HG03139 (cell line): ENCODE data around the gene CCDC32.

Source experiments
- ATAC-seq: cut with Tn5 transposase; IDR thresholded peaks from one replicate; pipeline ENCODE4 v1.9.1; 2021; ENCODE audit not compliant: unreplicated experiment

Gene CCDC32

GRCh38 chr15:40513609-40514008 lies 51.2 kb downstream of the CCDC32 start:
- no peak for ATAC-seq

GRCh38 chr15:40512440-40512839 lies 52.4 kb downstream of the CCDC32 start:
- ATAC-seq, result no peak

- no peak for ATAC-seq
These were observed 53.2 kb downstream of the CCDC32 start for GRCh38 chr15:40511472-40512133.

GRCh38 chr15:40511093-40511471 lies 53.8 kb downstream of the CCDC32 start:
- no peak for ATAC-seq

- ATAC-seq, result no peak
These were observed 54.6 kb downstream of the CCDC32 start for GRCh38 chr15:40510201-40510600.

DNA sequence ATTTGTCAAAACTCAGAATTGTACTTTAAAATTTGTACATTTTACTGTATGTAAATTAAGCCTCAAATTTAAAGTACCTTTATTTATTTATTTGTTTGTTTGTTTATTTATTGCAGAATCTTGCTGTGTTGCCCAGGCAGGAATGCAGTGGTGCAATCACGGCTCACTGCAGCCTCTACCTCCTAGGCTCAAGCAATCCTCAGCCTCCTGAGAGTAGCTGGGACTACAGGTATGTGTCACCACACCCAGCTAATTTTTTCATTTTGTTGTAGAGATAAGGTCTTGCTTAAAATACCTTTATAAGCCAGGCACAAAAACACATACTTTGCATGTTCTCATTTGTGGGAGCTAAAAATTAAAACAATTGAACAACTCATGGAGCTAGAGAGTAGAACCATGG lies 56.6 kb downstream of the CCDC32 start:
- no peak for ATAC-seq

DNA sequence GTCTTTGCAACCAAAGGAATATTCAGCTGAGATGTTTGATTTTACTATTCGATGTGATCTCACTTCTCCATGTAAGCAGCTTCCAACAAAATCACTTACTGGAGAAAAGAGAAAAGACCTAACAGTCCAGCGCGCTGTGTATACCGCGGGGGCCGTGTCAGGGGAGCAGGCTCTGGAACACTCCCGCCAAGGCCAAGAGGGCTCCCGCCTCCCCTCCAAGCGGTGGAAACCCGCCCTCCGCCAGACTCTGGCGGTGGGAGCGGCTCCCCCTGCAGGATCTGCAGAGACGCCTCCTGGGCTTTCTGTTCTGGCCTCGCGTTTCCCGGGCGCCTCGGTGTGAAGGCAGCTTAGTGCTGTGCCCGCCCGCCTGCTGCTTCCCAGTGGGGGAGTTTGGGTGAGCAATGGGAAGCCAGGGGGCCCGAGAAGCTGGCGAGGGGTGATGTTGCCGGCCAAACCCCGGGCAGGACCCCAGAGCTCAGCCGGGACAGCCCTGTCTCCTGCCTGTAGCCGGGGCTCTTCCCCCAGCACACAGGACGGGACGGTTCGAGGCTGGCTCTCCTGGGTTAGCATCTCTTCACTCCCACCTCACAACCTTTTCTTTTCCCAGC lies 57.8 kb downstream of the CCDC32 start:
- ATAC-seq, result peak; percentile 66
